Measurements from ENCODE around the gene ADCK1.
"Not testable (repeated sequence)": the region's sequence is repeated elsewhere in the genome, so short reads cannot be mapped to it uniquely, and the experiment has no call there.

ADCK1 gene

GRCh38 chr14:77799863-77800730 lies at the start of gene ADCK1:
TSS of gene ADCK1 (plus strand) at chr14:77800109. CDS start at chr14:77818979, 18,870 bp downstream.
- DNase-seq: peak; percentile 78 to 87

- no peak for DNase-seq
Observed at GRCh38 chr14:77752266-77752665, 47.6 kb upstream of the ADCK1 start.

DNA sequence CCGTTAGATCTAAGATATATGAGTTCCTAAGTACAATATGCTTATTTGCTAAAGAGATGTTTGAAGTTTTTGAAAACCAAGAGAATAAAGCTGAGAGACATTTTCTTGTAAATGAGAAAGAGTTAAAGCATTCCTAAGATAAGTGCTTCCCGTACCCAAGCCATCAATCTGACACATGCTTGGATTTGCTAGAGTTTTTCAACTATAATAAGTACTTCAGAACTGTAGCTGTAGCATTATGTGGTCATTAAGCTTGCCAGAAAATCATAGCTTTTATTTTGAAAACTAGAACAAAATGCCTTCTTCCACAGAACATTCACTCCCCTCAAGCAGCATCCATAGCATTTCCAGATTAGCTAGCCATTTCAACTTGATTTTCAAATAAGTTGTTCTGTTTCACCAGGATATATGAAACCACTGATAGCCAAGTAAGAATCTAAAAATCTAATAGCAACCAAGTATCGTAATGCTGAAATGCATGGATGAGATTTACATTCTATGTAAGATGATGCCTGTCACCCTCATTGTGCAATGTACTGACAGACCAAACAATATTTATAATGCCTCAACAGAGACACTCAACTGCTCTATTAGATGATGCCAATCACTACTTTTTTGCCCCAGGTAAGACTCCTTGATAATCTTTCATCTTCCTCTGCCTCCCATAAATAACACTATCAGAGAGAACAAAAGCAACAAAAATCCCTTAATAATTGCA lies 47.0 kb upstream of the ADCK1 start:
- no peak for DNase-seq

GRCh38 chr14:77760381-77761204 lies 39.3 kb upstream of the ADCK1 start, which contains the start of gene SNW1:
TSS of gene SNW1 (minus strand) at chr14:77761156. CDS start at chr14:77761127, 29 bp downstream.
- DNase-seq: peak; percentile 93 to 95

- DNase-seq: peak; percentile 1 to 30
Observed at GRCh38 chr14:77761205-77761931, 38.5 kb upstream of the ADCK1 start.

- DNase-seq: no peak
Observed at GRCh38 chr14:77763316-77763715, 36.6 kb upstream of the ADCK1 start.

GRCh38 chr14:77763978-77764377 lies 35.9 kb upstream of the ADCK1 start:
- no peak for DNase-seq

- not testable (repeated sequence) for DNase-seq
Observed at GRCh38 chr14:77768442-77769069, 31.4 kb upstream of the ADCK1 start.

- DNase-seq: not testable (repeated sequence)
Observed at GRCh38 chr14:77773966-77774365, 25.9 kb upstream of the ADCK1 start.

GRCh38 chr14:77782202-77782601 lies 17.7 kb upstream of the ADCK1 start:
- DNase-seq: no peak

DNA sequence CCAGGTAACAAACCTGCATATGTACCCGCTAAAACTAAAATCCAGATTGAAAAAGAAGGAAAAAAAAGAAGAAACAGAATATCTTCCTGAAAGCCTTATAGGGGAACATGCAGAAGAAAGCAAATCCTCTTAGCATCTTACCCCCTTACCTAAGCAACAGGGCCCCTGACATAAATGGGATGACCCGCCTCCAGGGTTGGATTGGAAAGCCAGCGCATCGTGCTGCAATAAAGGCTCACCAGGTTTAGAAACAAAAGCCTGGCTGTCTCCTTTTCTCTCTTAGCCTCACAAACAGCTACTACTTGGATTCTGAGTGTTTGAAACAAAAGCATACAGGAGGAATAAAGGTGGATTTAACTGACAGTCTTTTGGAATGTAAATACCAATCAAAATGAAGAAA lies 13.8 kb upstream of the ADCK1 start:
- no peak for DNase-seq

GRCh38 chr14:77790566-77791224 lies 9.2 kb upstream of the ADCK1 start:
- DNase-seq: no peak

GRCh38 chr14:77791225-77791600 lies 8.7 kb upstream of the ADCK1 start:
- no peak for DNase-seq

DNA sequence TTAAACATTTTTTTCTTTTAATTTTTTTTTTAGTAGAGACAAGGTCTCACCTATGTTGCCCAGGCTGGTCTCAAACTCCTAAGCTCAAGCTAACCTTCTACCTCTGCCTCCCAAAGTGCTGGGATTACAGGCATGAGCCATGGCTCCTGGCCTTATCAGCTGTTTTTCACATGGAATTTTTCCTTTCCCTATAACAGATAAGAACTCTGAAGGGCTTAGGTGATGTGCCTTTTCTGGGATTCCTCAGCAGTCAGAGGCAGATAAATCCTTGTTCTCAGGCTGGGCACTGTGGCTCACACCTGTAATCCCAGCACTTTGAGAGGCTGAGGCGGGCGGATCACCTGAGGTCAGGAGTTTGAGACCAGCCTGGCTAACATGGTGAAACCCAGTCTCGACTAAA lies 6.7 kb upstream of the ADCK1 start:
- not testable (repeated sequence) for DNase-seq

DNA sequence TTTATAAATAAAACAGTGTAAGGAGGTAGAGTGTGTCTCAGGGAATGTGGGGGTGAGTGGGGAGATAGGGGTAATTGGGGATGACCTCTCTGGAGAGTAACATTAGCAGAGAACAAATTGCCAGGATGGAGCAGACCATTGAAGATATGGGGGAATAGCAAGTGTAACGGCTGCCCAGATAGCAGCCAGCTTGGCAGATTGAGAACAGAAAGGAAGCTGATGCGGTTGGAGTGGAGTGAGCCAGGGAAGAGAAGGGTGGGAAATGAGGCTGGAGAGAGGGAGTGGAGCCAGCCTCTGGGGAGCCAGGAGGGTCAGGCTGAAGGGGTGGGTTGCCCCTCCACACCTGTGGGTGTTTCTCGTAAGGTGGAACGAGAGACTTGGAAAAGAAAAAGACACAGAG lies 5.6 kb upstream of the ADCK1 start:
- DNase-seq: no peak

DNA sequence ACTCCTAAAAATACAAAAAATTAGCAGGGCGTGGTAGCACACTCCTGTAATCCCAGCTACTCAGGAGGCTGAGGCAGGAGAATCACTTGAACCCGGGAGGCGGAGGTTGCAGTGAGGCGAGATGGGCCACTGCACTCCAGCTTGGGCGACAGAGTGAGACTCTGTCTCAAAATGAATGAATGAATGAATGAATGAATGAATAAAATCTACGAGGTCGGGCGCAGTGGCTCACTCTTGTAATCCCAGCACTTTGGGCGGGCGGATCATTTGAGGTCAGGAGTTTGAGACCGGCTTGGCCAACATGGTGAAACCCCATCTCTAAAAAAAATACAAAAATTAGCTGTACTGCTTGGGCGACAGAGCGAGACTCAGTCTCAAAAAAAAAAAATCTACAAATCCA lies 453 bp upstream of the ADCK1 start:
- not testable (repeated sequence) for DNase-seq

- DNase-seq: no peak
Observed at GRCh38 chr14:77800814-77801213, 905 bp downstream of the ADCK1 start.

- DNase-seq: no peak
Observed at GRCh38 chr14:77804592-77804991, 4.7 kb downstream of the ADCK1 start.

- DNase-seq: no peak
Observed at GRCh38 chr14:77805706-77806105, 5.8 kb downstream of the ADCK1 start.

DNA sequence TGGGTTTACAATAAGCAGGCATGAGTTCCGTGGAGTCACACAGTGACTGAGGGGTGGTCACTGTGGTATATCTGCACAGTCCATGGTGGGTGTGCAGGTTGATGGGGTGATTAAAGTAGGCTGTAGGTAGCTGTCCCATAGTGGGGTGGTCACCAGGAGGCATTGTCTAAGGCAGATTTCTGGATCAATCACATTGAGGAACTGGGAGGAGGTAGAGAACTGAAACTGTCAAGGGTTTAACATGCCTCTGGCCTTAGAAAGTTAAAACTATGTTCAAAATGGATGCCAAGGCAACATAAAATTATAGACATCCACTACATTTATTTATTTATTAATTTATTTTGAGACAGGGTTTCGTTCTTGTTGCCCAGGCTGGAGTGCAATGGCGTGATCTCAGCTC lies 8.3 kb downstream of the ADCK1 start:
- DNase-seq: no peak

GRCh38 chr14:77809011-77809410 lies 9.1 kb downstream of the ADCK1 start:
- no peak for DNase-seq
